Suprapubic skin (tissue), 4 donors: ENCODE results near the gene PSMG4. TPM values are rescaled to one million over a fixed set of nuclear protein-coding genes. Genes with fewer than 3 reads are reported as not detected.

Source experiments
- DNase-seq, 2 donors: peaks; one replicate each; pipeline ENCODE4 v3.0.0-alpha.2; 2019; ENCODE audit warnings: low spot score in 2 of 2
- H3K27ac ChIP-seq: fragments of 200-600 bp; sonication (generic); one replicate; pipeline ENCODE4 v1.5.1; 2019
- H3K27me3 ChIP-seq: fragments of 200-600 bp; sonication (generic); one replicate; pipeline ENCODE4 v1.5.1; 2019
- H3K36me3 ChIP-seq: fragments of 200-600 bp; sonication (generic); one replicate; pipeline ENCODE4 v1.5.1; 2019
- H3K4me1 ChIP-seq: fragments of 200-600 bp; sonication (generic); one replicate; pipeline ENCODE4 v1.5.1; 2019
- H3K4me3 ChIP-seq: fragments of 200-600 bp; sonication (generic); one replicate; pipeline ENCODE4 v1.5.1; 2019; ENCODE audit warnings: mild to moderate bottlenecking
- H3K9me3 ChIP-seq: fragments of 200-600 bp; sonication (generic); one replicate; pipeline ENCODE4 v1.5.1; 2019
- CTCF ChIP-seq, 2 donors: fragments of 200-600 bp in 1 of 2; fragments of 450-650 bp in 1 of 2; sonication (generic) in 1 of 2; IDR thresholded peaks; one replicate each; pipeline ENCODE4 v1.5.1; 2016 to 2019; ENCODE audit warnings: antibody characterized with exemption in 2 of 2, mild to moderate bottlenecking in 1 of 2, moderate library complexity in 1 of 2
- EP300 ChIP-seq: sonication (generic); formaldehyde crosslinking; IDR thresholded peaks from one replicate; pipeline ENCODE4 v1.6.1; 2017; ENCODE audit warnings: antibody characterized with exemption
- POLR2A ChIP-seq, 2 donors: fragments of 450-650 bp; IDR thresholded peaks; one replicate each; pipeline ENCODE4 v1.6.1; 2017; ENCODE audit warnings: antibody characterized with exemption in 2 of 2, mild to moderate bottlenecking in 2 of 2, moderate library complexity in 2 of 2
- POLR2AphosphoS5 ChIP-seq, 3 donors: sonication (generic); formaldehyde crosslinking; IDR thresholded peaks; one replicate each; pipeline ENCODE4 v1.6.1; 2017; ENCODE audit warnings: antibody characterized with exemption in 3 of 3
- WGBS: methylation state at CpG from one replicate; pipeline ENCODE4 v1.1.5; 2018; 5-methylcytosine and 5-hydroxymethylcytosine counted together
- total RNA-seq, 4 donors: library from RNA; depleted of rRNA; stranded (reverse); fragments of >200 nt; gene quantifications; one replicate each; pipeline ENCODE4 v1.1.0, GENCODE V29; 2016

The PSMG4 gene
- total RNA-seq, 4 donors from 2014 or later, result 11.4 to 32.6 (median 21.1) TPM

- H3K4me1 ChIP-seq, result peaks cover 16% of the 10 kb centered on the region
- no peak overlapping the region for H3K4me3 ChIP-seq
- H3K36me3 ChIP-seq, result no peaks in the 10 kb centered on the region
- peaks cover 19% of the 10 kb centered on the region for H3K27me3 ChIP-seq
- H3K27ac ChIP-seq, result no peak overlapping the region
- H3K9me3 ChIP-seq, result no peaks in the 10 kb centered on the region
- WGBS, result 100% methylated on average over 2 of the region's 2 CpGs
- no peak for DNase-seq
- TF ChIP-seq POLR2A (IDR thresholded peaks at IDR 0.05), result no peak
- TF ChIP-seq CTCF (IDR thresholded peaks at IDR 0.05), result no peak
- no peak for TF ChIP-seq POLR2AphosphoS5 (IDR thresholded peaks at IDR 0.05)
- no peak for TF ChIP-seq EP300
These were observed 23.3 kb upstream of the PSMG4 start for GRCh38 chr6:3235486-3235885.

GRCh38 chr6:3236005-3236404 lies 22.7 kb upstream of the PSMG4 start:
- Histone ChIP-seq H3K9me3 (no peaks in the 10 kb centered on the region), H3K27ac (no peak overlapping the region), H3K4me3 (no peak overlapping the region), H3K27me3 (peaks cover 16% of the 10 kb centered on the region), H3K36me3 (no peaks in the 10 kb centered on the region), H3K4me1 (peaks cover 11% of the 10 kb centered on the region)
- WGBS, result 60% methylated on average over 3 of the region's 3 CpGs
- no peak for DNase-seq
- TF ChIP-seq EP300 (no peak), CTCF (IDR thresholded peaks at IDR 0.05) (no peak), POLR2A (IDR thresholded peaks at IDR 0.05) (no peak), POLR2AphosphoS5 (IDR thresholded peaks at IDR 0.05) (no peak)

GRCh38 chr6:3237761-3238662 lies 20.7 kb upstream of the PSMG4 start:
- H3K27ac ChIP-seq, result no peak overlapping the region
- no peaks in the 10 kb centered on the region for H3K4me1 ChIP-seq
- DNase-seq, result no peak
- no peaks in the 10 kb centered on the region for H3K9me3 ChIP-seq
- H3K36me3 ChIP-seq, result no peaks in the 10 kb centered on the region
- H3K4me3 ChIP-seq, result no peak overlapping the region
- no peaks in the 10 kb centered on the region for H3K27me3 ChIP-seq
- 79% methylated on average over 18 of the region's 24 CpGs for WGBS
- TF ChIP-seq POLR2A (IDR thresholded peaks at IDR 0.05) (no peak), POLR2AphosphoS5 (IDR thresholded peaks at IDR 0.05) (no peak), CTCF (IDR thresholded peaks at IDR 0.05) (no peak), EP300 (no peak)

GRCh38 chr6:3239110-3239830 lies 19.5 kb upstream of the PSMG4 start:
- Histone ChIP-seq H3K27me3 (no peaks in the 10 kb centered on the region), H3K36me3 (no peaks in the 10 kb centered on the region)
- no peak for DNase-seq

More at GRCh38 chr6:3239110-3239830, 19.5 kb upstream of the PSMG4 start:
- 83% methylated on average over 11 of the region's 13 CpGs for WGBS
- H3K27ac ChIP-seq, result no peak overlapping the region
- H3K4me1 ChIP-seq, result no peaks in the 10 kb centered on the region
- no peaks in the 10 kb centered on the region for H3K9me3 ChIP-seq
- no peak overlapping the region for H3K4me3 ChIP-seq
- TF ChIP-seq EP300 (no peak), CTCF (IDR thresholded peaks at IDR 0.05) (peak in 1 of 2 donors; percentile 29)
